Brain microvascular endothelial cell (primary cell): ENCODE results near the gene ISLR2.

Experiments used
- DNase-seq: peaks from one replicate; pipeline ENCODE4 v3.0.0-alpha.2; 2020
- H3K27ac ChIP-seq: fragments of 250-450 bp; sonication (Bioruptor Pico); 2 replicates; pipeline ENCODE4 v1.5.1; 2020; ENCODE audit warnings: mild to moderate bottlenecking, moderate library complexity
- H3K27me3 ChIP-seq: fragments of 250-450 bp; sonication (Bioruptor Pico); replicated peaks from 2 replicates; pipeline ENCODE4 v1.5.1; 2020; ENCODE audit warnings: mild to moderate bottlenecking
- H3K36me3 ChIP-seq: fragments of 250-450 bp; sonication (Bioruptor Pico); replicated peaks from 2 replicates; pipeline ENCODE4 v1.5.1; 2020; ENCODE audit warnings: mild to moderate bottlenecking
- H3K4me3 ChIP-seq: 2 replicates; pipeline ENCODE4 v1.5.1; 2011; ENCODE audit warnings: low read depth, mild to moderate bottlenecking, control low read depth, low read length, moderate library complexity
- CTCF ChIP-seq: IDR thresholded peaks from 2 replicates; pipeline ENCODE4 v1.5.1; 2011; ENCODE audit warnings: low read depth, mild to moderate bottlenecking, moderate library complexity, low read length, control low read depth, inconsistent platforms; ENCODE audit errors: missing control alignments
- in situ Hi-C: cut with HindIII; loops from 2 replicates; pipeline ENCODE4 v1.10.0; 2017; ENCODE audit warnings: low sequenced_read_pairs, low pct_ligation_motif_present

The ISLR2 gene

GRCh38 chr15:74133694-74134386 is 3.5 kb downstream of the ISLR2 start:
- in situ Hi-C loops: no loop called here
- no peak for DNase-seq
- no peaks in the 10 kb centered on the region for H3K36me3 ChIP-seq
- TF ChIP-seq CTCF: no peak
- H3K27me3 ChIP-seq: peaks cover 61% of the 10 kb centered on the region
- H3K27ac ChIP-seq: no peak overlapping the region
- H3K4me3 ChIP-seq: no peak overlapping the region

DNA sequence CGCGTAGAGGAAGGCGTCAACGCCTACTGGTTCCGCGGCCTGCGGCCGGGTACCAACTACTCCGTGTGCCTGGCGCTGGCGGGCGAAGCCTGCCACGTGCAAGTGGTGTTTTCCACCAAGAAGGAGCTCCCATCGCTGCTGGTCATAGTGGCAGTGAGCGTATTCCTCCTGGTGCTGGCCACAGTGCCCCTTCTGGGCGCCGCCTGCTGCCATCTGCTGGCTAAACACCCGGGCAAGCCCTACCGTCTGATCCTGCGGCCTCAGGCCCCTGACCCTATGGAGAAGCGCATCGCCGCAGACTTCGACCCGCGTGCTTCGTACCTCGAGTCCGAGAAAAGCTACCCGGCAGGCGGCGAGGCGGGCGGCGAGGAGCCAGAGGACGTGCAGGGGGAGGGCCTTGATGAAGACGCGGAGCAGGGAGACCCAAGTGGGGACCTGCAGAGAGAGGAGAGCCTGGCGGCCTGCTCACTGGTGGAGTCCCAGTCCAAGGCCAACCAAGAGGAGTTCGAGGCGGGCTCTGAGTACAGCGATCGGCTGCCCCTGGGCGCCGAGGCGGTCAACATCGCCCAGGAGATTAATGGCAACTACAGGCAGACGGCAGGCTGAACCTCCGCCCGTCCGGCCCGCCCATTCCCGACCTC is 4.1 kb downstream of the ISLR2 start:
- DNase-seq: no peak
- no peak overlapping the region for H3K27ac ChIP-seq
- H3K27me3 ChIP-seq: peaks cover 54% of the 10 kb centered on the region
- peak; percentile 74 for TF ChIP-seq CTCF
- in situ Hi-C loops: no loop called here
- H3K4me3 ChIP-seq: no peak overlapping the region
- H3K36me3 ChIP-seq: no peaks in the 10 kb centered on the region

DNA sequence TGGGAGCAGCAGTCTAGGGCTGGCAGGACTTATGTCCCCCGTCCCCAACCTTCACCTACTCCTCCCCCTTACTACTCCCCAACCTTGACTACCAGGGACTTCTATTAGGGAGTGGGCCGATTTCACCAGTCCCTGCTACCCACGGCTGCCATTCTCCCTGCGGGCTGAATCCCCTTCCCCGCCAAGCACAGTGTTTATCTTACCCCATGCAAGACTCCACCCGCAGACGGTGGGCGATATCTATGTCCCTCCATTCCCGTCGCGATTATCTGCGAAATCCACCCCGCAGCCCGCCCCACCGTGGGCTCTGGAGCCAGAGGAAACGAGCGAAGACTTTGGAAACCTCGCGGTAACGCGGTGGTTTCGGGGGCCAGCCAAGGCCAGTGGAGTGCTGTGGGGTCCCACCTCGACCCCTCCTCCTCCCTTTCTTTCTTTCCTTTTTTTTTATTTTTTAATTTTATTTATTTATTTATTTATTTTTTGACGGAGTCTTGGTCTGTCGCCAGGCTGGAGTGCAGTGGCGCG is 4.7 kb downstream of the ISLR2 start:
- no peak for DNase-seq
- H3K27me3 ChIP-seq: peaks cover 50% of the 10 kb centered on the region
- no peak overlapping the region for H3K4me3 ChIP-seq
- no peaks in the 10 kb centered on the region for H3K36me3 ChIP-seq
- H3K27ac ChIP-seq: no peak overlapping the region
- in situ Hi-C loops: no loop called here
- no peak for TF ChIP-seq CTCF

GRCh38 chr15:74136540-74136813 is 6.1 kb downstream of the ISLR2 start:
- TF ChIP-seq CTCF: no peak
- peaks cover 37% of the 10 kb centered on the region for H3K27me3 ChIP-seq
- H3K36me3 ChIP-seq: no peaks in the 10 kb centered on the region
- peak overlapping the region; percentile 44 for H3K4me3 ChIP-seq
- in situ Hi-C loops: no loop called here
- no peak overlapping the region for H3K27ac ChIP-seq
- no peak for DNase-seq

- DNase-seq: no peak
- Histone ChIP-seq H3K27ac (no peak overlapping the region), H3K4me3 (peak overlapping the region; percentile 34), H3K36me3 (no peaks in the 10 kb centered on the region), H3K27me3 (peaks cover 32% of the 10 kb centered on the region)
- TF ChIP-seq CTCF: no peak
- in situ Hi-C loops: no loop called here
Measured at GRCh38 chr15:74136814-74137536, 6.6 kb downstream of the ISLR2 start.
